ENCODE results near the gene IQUB. TPM values are rescaled to one million over a fixed set of nuclear protein-coding genes. Genes with fewer than 3 reads are reported as not detected.

IQUB gene
- total and polyA plus RNA-seq, 2 donors (not counting 3 experiments of a cell fraction or from before 2014, with no cell fraction given): 0.01 TPM; not detected in 1

DNA sequence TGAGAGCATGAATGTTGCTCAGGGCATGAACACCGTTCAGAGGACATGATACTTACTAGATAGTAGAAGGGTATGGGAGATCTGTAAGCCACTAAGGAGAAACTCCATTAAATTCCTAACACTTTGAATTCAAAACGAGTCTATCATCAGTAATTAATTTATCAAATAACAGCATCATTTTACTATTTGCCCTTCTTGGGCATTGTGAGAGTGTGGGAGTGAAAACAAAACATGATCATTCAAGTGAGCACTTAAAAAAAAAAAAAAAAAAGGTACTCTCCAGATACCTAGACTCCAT is 46.7 kb upstream of the IQUB start:
- Histone ChIP-seq H3K9me3 (replicated peaks; ENCODE audit: control insufficient read depth, insufficient read depth, low read length) (no peaks in the 10 kb centered on the region), H3K36me3 (ENCODE audit: control insufficient read depth in 2 of 2, extremely low read depth in 1 of 2, insufficient read depth in 2 of 2, low read length in 2 of 2) (no peaks in the 10 kb centered on the region), H2AFZ (ENCODE audit: low read depth, low read length) (peak overlapping the region; percentile 37), H3K4me2 (ENCODE audit: insufficient read depth, low read length) (no peak overlapping the region), H4K20me1 (replicated peaks; ENCODE audit: control insufficient read depth, extremely low read depth, insufficient read depth, low read length) (no peaks in the 10 kb centered on the region), H3K27me3 (ENCODE audit: control insufficient read depth in 2 of 2, insufficient read depth in 2 of 2, low read length in 2 of 2) (no peaks in the 10 kb centered on the region), H3K4me1 (ENCODE audit: control insufficient read depth, extremely low read depth, insufficient read depth, low read length) (no peaks in the 10 kb centered on the region), H3K9me1 (replicated peaks; ENCODE audit: control insufficient read depth, extremely low read depth, insufficient read depth, low read length) (no peaks in the 10 kb centered on the region), H3K4me3 (replicated peaks in 1 of 3; ENCODE audit: insufficient read depth in 1 of 3, low read depth in 1 of 3, low read length in 3 of 3) (no peak overlapping the region), H3K79me2 (ENCODE audit: control insufficient read depth, insufficient read depth, low read length) (no peaks in the 10 kb centered on the region), H3K27ac (ENCODE audit: insufficient read depth, low read depth, low read length) (no peak overlapping the region), H3K9ac (replicated peaks; ENCODE audit: extremely low read depth, insufficient read depth, low read length) (no peak overlapping the region)
- intact Hi-C loops (cut with micrococcal nuclease) (loop anchor here (1.0 to 5.0 kb wide), 7 partner anchors 52 to 292 kb away; no protein-coding TSS in a partner anchor), dilution Hi-C loops (cut with MboI; ENCODE audit: extremely low pct_ligation_motif_present, low sequenced_read_pairs) (no loop called here)
- ChIA-PET CTCF (interaction anchor here (0.6 to 4.6 kb wide), 23 partner anchors 10 to 1204 kb away, joined by 3 to 33 read pairs (median 4); partner anchors contain the start of genes NDUFA5 and WASL), POLR2A (no interaction called here)
- DNase-seq (ENCODE audit: low read depth, low spot score) (no peak), FAIRE-seq (no peak)
- BruUV-seq (replicated peaks): no TSS peak
- no peak for TF ChIP-seq CTCF (IDR thresholded peaks at IDR 0.05; ENCODE audit: extremely low read depth in 1 of 2, insufficient read depth in 1 of 2, low read depth in 1 of 2, low read length in 2 of 2)
- no peak for TF ChIP-seq MYC (IDR thresholded peaks at IDR 0.05; ENCODE audit: low read depth, low read length)
- no peak for TF ChIP-seq GATA2 (IDR thresholded peaks at IDR 0.05; ENCODE audit: insufficient read depth, insufficient read length, low read depth, low read length)
- TF ChIP-seq, protein P1, sequence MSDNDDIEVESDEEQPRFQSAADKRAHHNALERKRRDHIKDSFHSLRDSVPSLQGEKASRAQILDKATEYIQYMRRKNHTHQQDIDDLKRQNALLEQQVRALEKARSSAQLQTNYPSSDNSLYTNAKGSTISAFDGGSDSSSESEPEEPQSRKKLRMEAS (IDR thresholded peaks at IDR 0.05; ENCODE audit: insufficient read depth, insufficient read length): no peak
- TF ChIP-seq EZH2 (IDR thresholded peaks at IDR 0.05; ENCODE audit: borderline replicate concordance, low read depth, low read length, severe bottlenecking): no peak
- TF ChIP-seq FOS (IDR thresholded peaks at IDR 0.05; ENCODE audit: borderline replicate concordance, insufficient read depth, low read length): no peak
- no peak for TF ChIP-seq POLR2A (IDR thresholded peaks at IDR 0.05; ENCODE audit: low read depth, low read length)
- no peak for TF ChIP-seq POLR2AphosphoS5 (IDR thresholded peaks at IDR 0.05; ENCODE audit: insufficient read depth, low read depth, low read length)
- no peak for TF ChIP-seq JUN (IDR thresholded peaks at IDR 0.05; ENCODE audit: borderline replicate concordance, insufficient read depth, insufficient read length, low read depth)

All from endothelial cell of umbilical vein (primary cell).